ENCODE results near the gene ACOX3. TPM values are rescaled to one million over a fixed set of nuclear protein-coding genes. Genes with fewer than 3 reads are reported as not detected.

Gene ACOX3
- total RNA-seq, 2 experiments from 2014 or later, result 12.7 to 16.8 TPM

GRCh38 chr4:8437281-8437680 lies 3.2 kb downstream of the ACOX3 start:
- H2AFZ ChIP-seq (ENCODE audit: low read length), result no peak overlapping the region

GRCh38 chr4:8435656-8436121 lies 4.8 kb downstream of the ACOX3 start:
- BruUV-seq (replicated peaks), result no TSS peak
- H3K27ac ChIP-seq (ENCODE audit: low read depth, low read length, poor library complexity, severe bottlenecking), result peak overlapping the region; percentile 78
- no peaks in the 10 kb centered on the region for H4K20me1 ChIP-seq (ENCODE audit: insufficient read depth, low read length)
- no peaks in the 10 kb centered on the region for H3K9me3 ChIP-seq (ENCODE audit: low read length)
- peak overlapping the region; percentile 64 for H3K4me3 ChIP-seq (ENCODE audit: low read depth, low read length, poor library complexity, severe bottlenecking)
- peak overlapping the region; percentile 91 for H3K4me2 ChIP-seq (ENCODE audit: low read length)
- H3K4me1 ChIP-seq (ENCODE audit: insufficient read depth, low read length, poor library complexity, severe bottlenecking), result peaks cover 41% of the 10 kb centered on the region
- TF ChIP-seq, protein P1, sequence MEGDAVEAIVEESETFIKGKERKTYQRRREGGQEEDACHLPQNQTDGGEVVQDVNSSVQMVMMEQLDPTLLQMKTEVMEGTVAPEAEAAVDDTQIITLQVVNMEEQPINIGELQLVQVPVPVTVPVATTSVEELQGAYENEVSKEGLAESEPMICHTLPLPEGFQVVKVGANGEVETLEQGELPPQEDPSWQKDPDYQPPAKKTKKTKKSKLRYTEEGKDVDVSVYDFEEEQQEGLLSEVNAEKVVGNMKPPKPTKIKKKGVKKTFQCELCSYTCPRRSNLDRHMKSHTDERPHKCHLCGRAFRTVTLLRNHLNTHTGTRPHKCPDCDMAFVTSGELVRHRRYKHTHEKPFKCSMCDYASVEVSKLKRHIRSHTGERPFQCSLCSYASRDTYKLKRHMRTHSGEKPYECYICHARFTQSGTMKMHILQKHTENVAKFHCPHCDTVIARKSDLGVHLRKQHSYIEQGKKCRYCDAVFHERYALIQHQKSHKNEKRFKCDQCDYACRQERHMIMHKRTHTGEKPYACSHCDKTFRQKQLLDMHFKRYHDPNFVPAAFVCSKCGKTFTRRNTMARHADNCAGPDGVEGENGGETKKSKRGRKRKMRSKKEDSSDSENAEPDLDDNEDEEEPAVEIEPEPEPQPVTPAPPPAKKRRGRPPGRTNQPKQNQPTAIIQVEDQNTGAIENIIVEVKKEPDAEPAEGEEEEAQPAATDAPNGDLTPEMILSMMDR (conservative IDR thresholded peaks at IDR 0.05; ENCODE audit: low read length), result 0 out of 2 replicates have a peak, but pooled peaks have one; percentile 19
- TF ChIP-seq EZH2phosphoT487 (IDR thresholded peaks at IDR 0.05; ENCODE audit: borderline replicate concordance, low read depth, low read length), result no peak
- peaks cover 30% of the 10 kb centered on the region; the same call in 1 of the 2 replicates for H3K79me2 ChIP-seq (ENCODE audit: insufficient read depth, low read depth, low read length)
- H3K9me2 ChIP-seq (ENCODE audit: insufficient read depth, low read length), result no peaks in the 10 kb centered on the region
- peak; percentile 77 for DNase-seq (ENCODE audit: low spot score)
- ChIA-PET POLR2A (interaction anchor here (0.7 kb wide), 1 partner anchor 1420 kb away, joined by 3 read pairs; no protein-coding TSS in a partner anchor), CTCF (ENCODE audit: unreplicated experiment) (no interaction called here)
- no peaks in the 10 kb centered on the region for H3K36me3 ChIP-seq (ENCODE audit: insufficient read depth, low read length)
- intact Hi-C loops (cut with micrococcal nuclease; ENCODE audit: unreplicated experiment), result no loop called here
- H2AFZ ChIP-seq (ENCODE audit: low read length), result peak overlapping the region; percentile 48; the same call in 1 of the 2 replicates

More at GRCh38 chr4:8437281-8437680, 3.2 kb downstream of the ACOX3 start:
- BruUV-seq (replicated peaks), result no TSS peak
- DNase-seq (ENCODE audit: low spot score), result no peak
- ChIA-PET CTCF (ENCODE audit: unreplicated experiment) (interaction anchor here (1.4 kb wide), 1 partner anchor 8 kb away, joined by 3 read pairs; no protein-coding TSS in a partner anchor), POLR2A (interaction anchor here (0.7 kb wide), 1 partner anchor 9 kb away, joined by 6 read pairs; no protein-coding TSS in a partner anchor)
- peaks cover 50% of the 10 kb centered on the region for H3K4me1 ChIP-seq (ENCODE audit: insufficient read depth, low read length, poor library complexity, severe bottlenecking)
- H3K4me3 ChIP-seq (ENCODE audit: low read depth, low read length, poor library complexity, severe bottlenecking), result no peak overlapping the region
- no peaks in the 10 kb centered on the region for H3K9me3 ChIP-seq (ENCODE audit: low read length)
- TF ChIP-seq, protein P1 (conservative IDR thresholded peaks at IDR 0.05; ENCODE audit: low read length), result no peak
- no peak for TF ChIP-seq EZH2phosphoT487 (IDR thresholded peaks at IDR 0.05; ENCODE audit: borderline replicate concordance, low read depth, low read length)
- no peaks in the 10 kb centered on the region for H3K9me2 ChIP-seq (ENCODE audit: insufficient read depth, low read length)
- intact Hi-C loops (cut with micrococcal nuclease; ENCODE audit: unreplicated experiment), result no loop called here
- H3K79me2 ChIP-seq (ENCODE audit: insufficient read depth, low read depth, low read length), result peaks cover 46% of the 10 kb centered on the region
- H3K4me2 ChIP-seq (ENCODE audit: low read length), result no peak overlapping the region
- H3K36me3 ChIP-seq (ENCODE audit: insufficient read depth, low read length), result no peaks in the 10 kb centered on the region
- no peak overlapping the region for H3K27ac ChIP-seq (ENCODE audit: low read depth, low read length, poor library complexity, severe bottlenecking)
- peaks cover 6% of the 10 kb centered on the region for H4K20me1 ChIP-seq (ENCODE audit: insufficient read depth, low read length)

Measured in OCI-LY7 (cell line).